Neural progenitor cell (in vitro differentiated cells): ENCODE measurements around the gene WWOX.

Source experiments
- CTCF ChIP-seq: fragments of 200-600 bp; sonication (generic); IDR thresholded peaks from 2 replicates; pipeline ENCODE4 v1.5.1; 2017; ENCODE audit warnings: antibody characterized with exemption, mild to moderate bottlenecking
- EZH2 ChIP-seq: fragments of 200-600 bp; sonication (generic); IDR thresholded peaks from 2 replicates; pipeline ENCODE4 v1.6.1; 2017; ENCODE audit warnings: antibody characterized with exemption, mild to moderate bottlenecking, moderate library complexity
- EZH2phosphoT487 ChIP-seq: fragments of 200-600 bp; sonication (generic); IDR thresholded peaks from 2 replicates; pipeline ENCODE4 v1.6.1; 2017; ENCODE audit warnings: antibody characterized with exemption

- TF ChIP-seq CTCF, result no peak
- TF ChIP-seq EZH2phosphoT487, result no peak
- TF ChIP-seq EZH2, result no peak
These were observed 287.3 kb downstream of the WWOX start for GRCh38 chr16:78386557-78387324.
